ENCODE measurements around the gene MRPS18C.
A peak's percentile ranks its signal among the peaks of the same experiment; 100 is the strongest.
"Not testable (repeated sequence)": the region's sequence is repeated elsewhere in the genome, so short reads cannot be mapped to it uniquely, and the experiment has no call there.

Gene MRPS18C

GRCh38 chr4:83455281-83456183, at the start of gene MRPS18C, which contains the start of gene HELQ:
MRPS18C (plus strand) TSS chr4:83456058; CDS start chr4:83456078, 20 bp downstream.
HELQ (minus strand) TSS chr4:83455823; CDS start chr4:83455693, 130 bp downstream.
- peak; percentile 79 to 90 (median 84) for DNase-seq

- DNase-seq, result no peak
These were observed 47.0 kb upstream of the MRPS18C start for GRCh38 chr4:83408908-83409307.

- DNase-seq, result no peak
These were observed 42.2 kb upstream of the MRPS18C start for GRCh38 chr4:83413676-83414075.

- no peak for DNase-seq
These were observed 38.3 kb upstream of the MRPS18C start for GRCh38 chr4:83417566-83417965.

GRCh38 chr4:83418211-83418610, 37.6 kb upstream of the MRPS18C start:
- no peak for DNase-seq

GRCh38 chr4:83431200-83431599, 24.7 kb upstream of the MRPS18C start:
- DNase-seq, result no peak

- DNase-seq, result no peak
These were observed 19.2 kb upstream of the MRPS18C start for GRCh38 chr4:83436680-83437079.

- DNase-seq, result no peak
These were observed 17.1 kb upstream of the MRPS18C start for GRCh38 chr4:83438719-83439118.

- DNase-seq, result no peak
These were observed 15.6 kb upstream of the MRPS18C start for GRCh38 chr4:83440148-83440814.

- no peak for DNase-seq
These were observed 15.0 kb upstream of the MRPS18C start for GRCh38 chr4:83440899-83441298.

GRCh38 chr4:83449009-83449408, 6.8 kb upstream of the MRPS18C start:
- DNase-seq, result no peak

GRCh38 chr4:83454686-83455085, 1.2 kb upstream of the MRPS18C start:
- no peak for DNase-seq

GRCh38 chr4:83456184-83456501, 285 bp downstream of the MRPS18C start:
- no peak for DNase-seq

- DNase-seq, result no peak
These were observed 17.6 kb downstream of the MRPS18C start for GRCh38 chr4:83473423-83473822.

GRCh38 chr4:83473966-83474365, 18.1 kb downstream of the MRPS18C start:
- no peak for DNase-seq

GRCh38 chr4:83484500-83485461, 28.9 kb downstream of the MRPS18C start, which contains the start of gene ABRAXAS1:
ABRAXAS1 (minus strand) TSS chr4:83485100; CDS start chr4:83485072, 28 bp downstream.
- DNase-seq, result peak; percentile 78 to 96 (median 93)

- DNase-seq, result no peak
These were observed 30.7 kb downstream of the MRPS18C start for GRCh38 chr4:83486457-83487129.

GRCh38 chr4:83489711-83490326, 34.0 kb downstream of the MRPS18C start:
- no peak for DNase-seq

- no peak for DNase-seq
These were observed 35.1 kb downstream of the MRPS18C start for GRCh38 chr4:83490876-83491450.

- DNase-seq, result not testable (repeated sequence)
These were observed 40.4 kb downstream of the MRPS18C start for GRCh38 chr4:83496085-83496917.
